HG03354 (cell line): ENCODE results near the gene FMN1.

Source experiments
- ATAC-seq: cut with Tn5 transposase; IDR thresholded peaks from one replicate; pipeline ENCODE4 v1.9.1; 2021; ENCODE audit warnings: mild to moderate bottlenecking; ENCODE audit not compliant: unreplicated experiment, poor library complexity, severe bottlenecking

FMN1 gene

GRCh38 chr15:32824777-32825176 lies 369.7 kb downstream of the FMN1 start:
- ATAC-seq: no peak

GRCh38 chr15:32823750-32824149 lies 370.8 kb downstream of the FMN1 start:
- no peak for ATAC-seq

GRCh38 chr15:32822739-32823138 lies 371.8 kb downstream of the FMN1 start:
- no peak for ATAC-seq

GRCh38 chr15:32819448-32819847 lies 375.1 kb downstream of the FMN1 start:
- no peak for ATAC-seq

- ATAC-seq: no peak
These were observed 375.6 kb downstream of the FMN1 start for GRCh38 chr15:32818758-32819447.

GRCh38 chr15:32817577-32817976 lies 376.9 kb downstream of the FMN1 start:
- no peak for ATAC-seq

GRCh38 chr15:32807331-32807730 lies 387.2 kb downstream of the FMN1 start:
- no peak for ATAC-seq

GRCh38 chr15:32803631-32804030 lies 390.9 kb downstream of the FMN1 start:
- no peak for ATAC-seq

GRCh38 chr15:32802286-32802936 lies 392.1 kb downstream of the FMN1 start:
- ATAC-seq: no peak

- ATAC-seq: no peak
These were observed 394.5 kb downstream of the FMN1 start for GRCh38 chr15:32799936-32800535.

- ATAC-seq: no peak
These were observed 397.7 kb downstream of the FMN1 start for GRCh38 chr15:32796856-32797255.

GRCh38 chr15:32794973-32795372 lies 399.5 kb downstream of the FMN1 start:
- ATAC-seq: no peak

- ATAC-seq: no peak
These were observed 402.1 kb downstream of the FMN1 start for GRCh38 chr15:32792436-32792835.

- ATAC-seq: no peak
These were observed 404.0 kb downstream of the FMN1 start for GRCh38 chr15:32790352-32790999.

- ATAC-seq: no peak
These were observed 406.6 kb downstream of the FMN1 start for GRCh38 chr15:32787949-32788348.

- ATAC-seq: no peak
These were observed 407.6 kb downstream of the FMN1 start for GRCh38 chr15:32786906-32787305.

- ATAC-seq: no peak
These were observed 409.9 kb downstream of the FMN1 start for GRCh38 chr15:32784581-32784980.

GRCh38 chr15:32781781-32782180 lies 412.7 kb downstream of the FMN1 start:
- ATAC-seq: no peak

GRCh38 chr15:32778391-32779176 lies 415.9 kb downstream of the FMN1 start:
- ATAC-seq: no peak

GRCh38 chr15:32775103-32775502 lies 419.4 kb downstream of the FMN1 start:
- no peak for ATAC-seq
